GM18870 (cell line): ENCODE measurements around the gene LRRC56.
A peak's percentile ranks its signal among the peaks of the same experiment; 100 is the strongest.

ENCODE experiments used
- ATAC-seq: cut with Tn5 transposase; IDR thresholded peaks from one replicate; pipeline ENCODE4 v1.9.1; 2021; ENCODE audit warnings: moderate library complexity; ENCODE audit not compliant: unreplicated experiment

Gene LRRC56, protein sequence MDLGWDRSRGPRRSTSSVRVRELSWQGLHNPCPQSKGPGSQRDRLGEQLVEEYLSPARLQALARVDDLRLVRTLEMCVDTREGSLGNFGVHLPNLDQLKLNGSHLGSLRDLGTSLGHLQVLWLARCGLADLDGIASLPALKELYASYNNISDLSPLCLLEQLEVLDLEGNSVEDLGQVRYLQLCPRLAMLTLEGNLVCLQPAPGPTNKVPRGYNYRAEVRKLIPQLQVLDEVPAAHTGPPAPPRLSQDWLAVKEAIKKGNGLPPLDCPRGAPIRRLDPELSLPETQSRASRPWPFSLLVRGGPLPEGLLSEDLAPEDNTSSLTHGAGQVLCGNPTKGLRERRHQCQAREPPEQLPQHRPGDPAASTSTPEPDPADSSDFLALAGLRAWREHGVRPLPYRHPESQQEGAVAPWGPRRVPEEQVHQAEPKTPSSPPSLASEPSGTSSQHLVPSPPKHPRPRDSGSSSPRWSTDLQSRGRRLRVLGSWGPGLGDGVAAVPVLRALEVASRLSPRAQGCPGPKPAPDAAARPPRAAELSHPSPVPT

DNA sequence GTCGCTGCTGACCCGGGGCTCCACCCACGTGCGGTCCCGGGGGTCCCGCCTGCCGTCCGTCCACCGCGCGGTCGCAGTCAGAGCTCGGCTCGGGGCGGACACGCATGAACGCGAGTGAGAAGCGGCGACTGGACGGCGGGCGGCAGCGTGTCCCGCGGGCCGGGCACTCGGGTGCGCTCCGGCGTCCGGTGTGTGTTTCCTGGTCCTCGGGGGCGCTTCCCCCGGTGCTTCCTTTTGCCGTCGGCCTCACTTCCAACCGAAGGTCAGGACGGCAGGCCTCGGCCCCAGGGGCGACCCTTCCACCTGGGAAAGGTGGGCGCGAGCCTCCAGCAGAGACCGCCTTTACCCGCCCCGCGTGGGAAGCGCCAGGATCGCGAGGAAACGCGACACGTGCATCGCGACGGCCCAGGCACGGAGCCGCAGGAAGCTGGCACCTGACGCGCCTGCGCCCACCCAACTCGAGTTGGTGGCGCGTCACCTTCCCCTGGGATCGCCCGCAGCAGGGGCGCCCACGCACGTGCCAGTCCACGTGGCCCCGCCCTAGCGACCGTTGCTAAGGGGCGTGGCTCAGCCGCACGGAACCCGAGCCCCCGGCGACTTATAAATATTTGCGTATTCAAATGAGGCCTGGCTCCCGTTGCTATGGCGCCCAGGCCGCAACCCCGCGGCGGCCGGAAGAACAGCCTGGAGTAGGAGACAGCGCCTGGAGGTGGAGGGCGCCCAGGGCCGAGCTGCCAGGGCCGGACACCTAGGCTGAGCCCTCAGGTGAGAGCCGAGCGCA is at the start of gene LRRC56:
Gene LRRC56 (plus strand): TSS at position 687 of the 781 bp plus-strand sequence. CDS start 3,158 bp downstream, outside the sequence.
- peak; percentile 60 for ATAC-seq

DNA sequence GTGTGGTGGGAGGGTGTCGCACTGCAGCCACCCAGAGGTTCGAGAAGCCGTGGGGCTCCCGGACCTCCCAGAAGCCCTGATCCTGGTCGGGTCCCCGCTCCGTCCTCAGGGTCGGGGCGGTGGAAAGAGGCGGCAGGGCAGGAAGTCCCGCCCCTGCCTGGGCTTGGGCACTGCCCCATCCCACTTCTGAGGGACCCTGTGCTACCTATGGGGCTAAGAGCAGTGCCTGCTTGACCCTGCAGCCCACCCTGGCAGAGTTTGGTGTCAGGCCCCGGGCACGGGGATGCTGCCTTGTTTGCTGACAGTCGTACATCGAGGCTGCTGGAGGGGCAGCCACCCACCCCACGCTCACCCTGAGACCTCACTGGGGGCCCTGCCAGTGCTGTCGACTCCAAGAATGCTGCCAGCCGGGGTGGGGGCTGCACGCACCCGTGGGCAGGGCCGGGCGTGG is 49.7 kb upstream of the LRRC56 start:
- ATAC-seq = no peak

DNA sequence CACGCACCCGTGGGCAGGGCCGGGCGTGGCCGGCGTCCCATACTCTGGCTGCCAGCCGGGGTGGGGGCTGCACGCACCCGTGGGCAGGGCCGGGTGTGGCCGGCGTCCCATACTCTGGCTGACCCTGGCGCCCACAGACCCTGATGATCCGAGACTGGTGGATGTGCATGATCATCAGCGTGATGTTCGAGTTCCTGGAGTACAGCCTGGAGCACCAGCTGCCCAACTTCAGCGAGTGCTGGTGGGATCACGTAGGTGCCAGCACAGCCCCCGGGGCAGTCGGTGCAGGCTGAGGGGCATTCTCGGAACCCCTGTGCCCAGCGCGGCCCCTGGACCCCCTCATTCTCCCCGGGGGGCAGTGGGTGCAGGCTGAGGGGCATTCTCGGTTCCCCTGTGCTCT is 49.3 kb upstream of the LRRC56 start:
- no peak for ATAC-seq

DNA sequence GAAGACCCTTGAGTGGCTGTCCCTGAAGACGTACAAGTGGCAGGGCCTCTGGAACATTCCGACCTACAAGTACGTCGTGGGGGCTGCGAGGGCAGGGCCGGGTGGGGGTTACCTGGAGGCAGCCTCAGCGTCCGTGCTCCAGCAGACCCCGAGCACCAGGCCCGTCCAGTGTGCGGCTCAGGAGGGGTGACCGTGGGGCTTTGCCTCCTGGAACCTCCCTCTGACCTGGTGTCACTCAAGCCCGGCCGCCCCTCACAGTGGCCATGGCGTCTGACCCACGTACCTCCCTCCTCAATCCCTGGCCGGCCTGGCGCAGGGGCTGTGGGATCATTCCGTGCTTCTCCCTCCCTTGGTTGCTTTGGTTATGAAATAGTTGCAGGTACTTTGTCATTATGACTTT is 48.7 kb upstream of the LRRC56 start:
- ATAC-seq = no peak

DNA sequence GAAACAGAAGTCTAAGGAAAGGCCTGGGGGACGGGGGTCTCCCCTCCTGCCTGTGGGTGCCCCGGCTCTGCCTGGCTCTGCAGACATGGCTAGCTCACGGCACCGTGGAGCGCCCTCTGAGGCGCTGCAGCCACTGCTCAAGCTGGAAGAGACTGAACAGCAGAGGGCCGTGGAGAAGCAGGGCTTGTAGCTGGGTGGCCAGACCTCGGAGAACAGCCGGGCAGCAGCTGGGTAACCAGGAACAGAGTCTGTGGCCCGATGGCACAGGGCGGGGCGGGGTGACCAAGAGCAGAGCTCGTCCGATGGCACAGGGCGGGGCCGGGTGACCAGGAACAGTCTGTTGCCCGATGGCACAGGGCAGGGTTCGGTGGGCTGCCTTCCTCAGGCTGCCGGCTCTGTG is 48.3 kb upstream of the LRRC56 start:
- ATAC-seq = no peak

DNA sequence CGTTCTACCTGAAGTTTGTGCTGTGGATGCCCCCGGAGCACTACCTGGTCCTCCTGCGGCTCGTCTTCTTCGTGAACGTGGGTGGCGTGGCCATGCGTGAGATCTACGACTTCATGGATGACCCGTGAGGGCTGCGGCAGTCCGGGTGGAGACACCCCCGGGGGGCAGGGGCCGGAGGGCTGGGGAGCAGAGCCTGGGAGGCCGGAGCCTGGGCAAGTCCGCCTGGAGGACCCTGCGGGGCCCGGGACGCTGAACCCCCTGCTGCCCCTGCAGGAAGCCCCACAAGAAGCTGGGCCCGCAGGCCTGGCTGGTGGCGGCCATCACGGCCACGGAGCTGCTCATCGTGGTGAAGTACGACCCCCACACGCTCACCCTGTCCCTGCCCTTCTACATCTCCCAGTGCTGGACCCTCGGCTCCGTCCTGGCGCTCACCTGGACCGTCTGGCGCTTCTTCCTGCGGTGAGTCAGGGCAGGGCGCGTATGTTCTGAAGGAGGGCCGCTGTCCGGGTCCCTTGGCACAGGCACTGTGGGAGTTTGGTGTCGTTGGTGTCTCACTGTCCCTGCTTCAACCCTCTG is 47.6 kb upstream of the LRRC56 start:
- ATAC-seq = no peak

DNA sequence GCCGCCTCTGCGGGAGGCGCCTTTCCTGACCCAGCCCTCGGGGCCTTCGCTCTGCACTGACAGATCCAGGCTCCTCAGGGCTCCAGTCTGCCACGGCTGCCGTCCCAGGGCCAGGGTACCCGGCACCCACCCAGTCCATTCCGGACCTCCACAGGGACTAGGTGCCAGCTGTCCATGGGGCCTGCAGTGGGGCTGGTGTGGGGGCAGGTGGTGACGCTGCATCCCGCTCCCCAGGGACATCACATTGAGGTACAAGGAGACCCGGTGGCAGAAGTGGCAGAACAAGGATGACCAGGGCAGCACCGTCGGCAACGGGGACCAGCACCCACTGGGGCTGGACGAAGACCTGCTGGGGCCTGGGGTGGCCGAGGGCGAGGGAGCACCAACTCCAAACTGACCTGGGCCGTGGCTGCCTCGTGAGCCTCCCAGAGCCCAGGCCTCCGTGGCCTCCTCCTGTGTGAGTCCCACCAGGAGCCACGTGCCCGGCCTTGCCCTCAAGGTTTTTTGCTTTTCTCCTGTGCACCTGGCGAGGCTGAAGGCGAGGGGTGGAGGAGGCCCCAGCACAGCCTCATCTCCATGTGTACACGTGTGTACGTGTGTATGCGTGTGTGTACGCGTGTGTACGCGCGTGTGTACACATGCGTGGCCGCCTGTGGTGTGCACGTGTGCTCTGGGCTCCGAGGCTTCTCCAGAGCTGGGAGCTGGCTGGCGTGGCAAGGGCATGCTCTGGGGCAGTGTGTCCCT is 47.0 kb upstream of the LRRC56 start:
- no peak for ATAC-seq

DNA sequence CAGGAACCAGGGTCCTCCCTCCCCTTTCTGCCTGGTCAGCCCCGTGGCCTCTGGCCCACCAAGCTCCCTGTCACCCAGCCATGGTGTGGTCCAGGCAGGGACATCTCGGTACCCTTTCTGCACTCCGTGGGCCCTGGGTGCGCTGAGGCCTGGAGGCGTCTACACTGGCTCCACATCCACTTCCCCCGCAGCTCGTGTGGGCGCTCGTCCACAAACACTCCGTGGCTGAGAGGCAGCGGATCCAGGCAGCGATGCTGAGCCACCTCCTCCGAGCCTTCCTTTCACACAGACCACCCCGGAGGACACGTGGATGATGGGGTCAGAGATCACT is 46.4 kb upstream of the LRRC56 start:
- no peak for ATAC-seq

DNA sequence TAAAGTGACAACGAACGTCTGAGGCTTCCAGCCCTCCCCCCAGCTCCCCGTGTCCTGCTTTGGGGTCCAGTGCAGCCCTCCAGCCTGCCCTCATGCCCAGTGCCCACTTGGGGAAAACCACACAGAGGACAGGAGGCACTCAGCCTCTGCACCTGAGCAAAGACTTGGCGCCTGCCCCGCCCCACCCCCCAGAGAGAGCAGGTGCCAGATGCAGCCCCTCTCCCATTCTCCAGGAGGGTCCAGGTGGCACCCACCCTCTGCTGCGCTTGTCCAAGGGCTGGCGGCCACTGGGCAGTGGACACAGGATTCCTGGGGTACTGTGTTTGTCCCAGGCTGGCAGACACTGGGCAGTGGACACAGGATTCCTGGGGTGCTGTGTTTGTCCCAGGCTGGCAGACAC is 46.0 kb upstream of the LRRC56 start:
- no peak for ATAC-seq

DNA sequence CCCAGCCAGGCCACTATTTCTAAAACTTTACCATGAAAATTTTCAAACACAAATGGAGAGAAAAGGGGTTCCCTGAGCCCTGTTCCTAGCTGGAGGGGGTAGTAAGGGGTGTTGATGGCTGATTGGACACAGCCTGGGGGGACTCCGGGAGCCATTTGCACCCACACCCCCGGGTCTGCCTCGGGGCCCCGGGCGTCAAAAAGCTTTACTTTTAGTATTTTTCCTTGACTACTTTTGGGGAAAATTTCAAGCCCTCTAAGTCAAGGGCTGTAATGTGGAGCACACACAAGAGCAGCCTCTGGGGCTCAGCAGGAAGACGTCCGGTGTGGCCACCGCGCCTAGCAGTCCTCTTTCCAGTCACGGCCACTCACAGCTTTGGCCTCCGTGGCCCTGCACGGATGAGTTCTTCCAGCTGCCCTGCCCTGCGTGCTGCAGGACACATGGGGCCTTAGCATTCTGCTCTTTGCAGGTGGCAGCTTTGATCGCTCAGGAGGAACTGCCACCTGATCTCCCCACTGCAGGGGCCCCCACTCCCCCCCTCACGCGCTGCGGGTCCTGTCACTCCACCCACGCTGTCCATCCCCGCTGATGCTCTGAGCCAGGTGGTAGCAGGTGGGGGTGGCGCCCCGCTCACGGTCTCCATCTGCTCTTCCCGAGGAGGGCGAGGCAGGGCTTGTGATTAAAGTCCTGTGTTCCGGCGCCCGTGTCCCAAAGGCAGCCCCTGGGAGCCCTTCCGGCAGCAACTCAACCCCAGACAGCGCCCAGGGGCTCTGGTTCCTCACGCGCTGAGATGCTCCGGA is 44.7 kb upstream of the LRRC56 start:
- no peak for ATAC-seq

DNA sequence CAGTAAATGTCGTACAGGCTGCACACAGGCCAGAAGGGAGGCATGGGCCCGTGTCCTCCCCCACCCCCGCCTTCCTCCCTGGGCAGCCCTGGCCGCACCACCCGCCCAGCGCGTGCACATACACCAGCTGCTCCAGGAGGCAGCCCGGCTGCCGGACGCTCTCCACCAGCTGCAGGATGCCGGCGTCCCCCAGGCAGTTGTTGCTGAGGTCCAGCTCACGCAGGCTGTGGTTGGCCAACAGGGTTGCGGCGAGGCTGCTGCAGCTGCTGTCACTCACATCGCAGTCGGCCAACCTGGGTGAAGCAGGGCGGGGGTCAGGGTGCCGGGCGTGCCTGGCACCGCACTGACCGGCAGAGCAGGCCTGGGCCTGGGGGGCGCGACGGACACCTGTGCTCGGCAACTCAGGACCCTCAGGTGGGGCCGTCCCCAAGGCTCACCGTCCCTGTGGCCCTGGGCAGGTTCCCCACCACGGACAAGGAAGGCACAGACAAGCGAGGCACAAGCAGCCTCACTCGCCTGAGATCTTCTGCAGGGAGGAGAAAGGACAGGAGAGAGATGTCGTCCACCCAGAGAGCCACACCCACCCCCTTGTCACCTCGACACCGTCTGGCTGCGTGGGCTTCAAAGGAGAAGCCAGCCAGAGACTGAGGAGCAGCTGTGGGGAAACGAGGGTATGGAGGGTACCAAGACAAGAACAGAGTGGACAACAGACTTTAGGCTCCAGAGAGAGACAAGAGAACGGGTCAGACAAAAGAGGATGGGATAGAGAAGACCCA is 42.4 kb upstream of the LRRC56 start:
- no peak for ATAC-seq

DNA sequence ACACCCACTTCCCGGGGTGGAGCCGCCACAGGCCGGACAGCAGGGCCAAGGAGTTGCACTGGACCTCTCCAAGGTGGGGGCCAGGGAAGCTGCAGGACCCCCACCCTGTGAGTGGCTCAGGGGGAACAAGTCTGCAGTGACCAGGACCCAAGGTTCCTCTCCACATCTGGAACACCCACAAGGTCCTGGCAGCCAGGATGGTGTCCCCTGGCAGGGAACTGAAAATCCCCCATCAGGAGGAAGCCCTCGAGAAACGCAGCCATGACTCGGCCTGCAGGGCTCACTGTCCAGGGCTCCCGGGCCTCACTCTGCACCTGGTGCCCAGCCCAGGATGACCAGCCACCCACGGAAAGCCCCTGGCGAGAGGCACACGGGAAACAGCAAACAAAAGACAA is 41.8 kb upstream of the LRRC56 start:
- ATAC-seq = no peak

DNA sequence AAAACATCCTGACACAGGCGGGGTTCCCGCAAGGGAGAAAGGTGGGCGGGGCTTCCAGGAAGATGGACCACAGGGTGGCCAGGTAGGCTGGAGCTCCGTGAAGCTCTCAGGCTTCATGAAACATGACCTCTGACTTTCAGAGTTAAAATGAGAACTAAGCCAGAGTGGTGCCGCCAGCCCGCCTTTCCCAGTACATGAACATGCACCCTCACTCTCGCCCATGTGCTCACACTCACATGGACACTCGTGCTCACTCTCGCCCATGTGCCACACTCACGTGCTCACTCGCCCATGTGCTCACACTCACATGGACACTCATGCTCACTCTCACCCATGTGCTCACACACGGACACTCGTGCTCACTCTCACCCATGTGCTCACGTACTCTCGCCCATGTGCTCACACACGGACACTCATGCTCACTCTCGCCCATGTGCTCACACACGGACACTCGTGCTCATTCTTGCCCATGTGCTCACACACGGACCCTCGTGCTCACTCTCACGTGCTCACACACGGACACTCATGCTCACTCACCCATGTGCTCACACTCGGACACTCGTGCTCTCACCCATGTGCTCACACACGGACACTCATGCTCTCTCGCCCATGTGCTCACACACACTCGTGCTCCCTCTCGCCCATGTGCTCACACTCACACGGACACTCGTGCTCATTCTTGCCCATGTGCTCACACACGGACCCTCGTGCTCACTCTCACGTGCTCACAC is 40.3 kb upstream of the LRRC56 start:
- ATAC-seq = no peak

DNA sequence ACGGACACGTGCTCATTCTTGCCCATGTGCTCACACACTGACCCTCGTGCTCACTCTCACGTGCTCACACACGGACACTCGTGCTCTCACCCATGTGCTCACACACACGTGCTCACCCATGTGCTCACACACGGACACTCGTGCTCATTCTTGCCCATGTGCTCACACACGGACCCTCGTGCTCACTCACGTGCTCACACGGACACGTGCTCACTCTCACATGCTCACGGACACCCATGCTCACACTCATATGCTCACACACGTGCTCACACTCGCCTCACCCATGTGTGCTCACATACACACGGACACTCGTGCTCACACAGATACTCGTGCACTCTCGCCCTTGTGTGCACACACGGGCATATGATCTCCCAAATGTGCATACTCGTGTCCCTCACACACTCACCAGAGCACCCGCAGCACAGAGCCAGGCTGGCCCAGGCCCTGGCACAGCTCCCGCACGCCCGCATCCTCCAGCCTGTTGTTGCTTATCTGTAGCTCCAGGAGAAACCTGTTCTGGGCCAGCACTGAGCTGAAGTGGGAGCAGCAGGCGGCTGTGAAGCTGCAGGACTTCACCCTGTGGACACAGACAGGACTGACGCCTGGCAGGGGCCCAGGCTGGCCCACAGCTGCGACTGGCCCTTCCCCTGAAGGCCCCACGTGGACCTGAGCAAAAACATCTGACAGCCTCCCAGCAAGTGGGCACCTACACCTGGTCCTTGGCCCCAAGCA is 39.6 kb upstream of the LRRC56 start:
- ATAC-seq = no peak

DNA sequence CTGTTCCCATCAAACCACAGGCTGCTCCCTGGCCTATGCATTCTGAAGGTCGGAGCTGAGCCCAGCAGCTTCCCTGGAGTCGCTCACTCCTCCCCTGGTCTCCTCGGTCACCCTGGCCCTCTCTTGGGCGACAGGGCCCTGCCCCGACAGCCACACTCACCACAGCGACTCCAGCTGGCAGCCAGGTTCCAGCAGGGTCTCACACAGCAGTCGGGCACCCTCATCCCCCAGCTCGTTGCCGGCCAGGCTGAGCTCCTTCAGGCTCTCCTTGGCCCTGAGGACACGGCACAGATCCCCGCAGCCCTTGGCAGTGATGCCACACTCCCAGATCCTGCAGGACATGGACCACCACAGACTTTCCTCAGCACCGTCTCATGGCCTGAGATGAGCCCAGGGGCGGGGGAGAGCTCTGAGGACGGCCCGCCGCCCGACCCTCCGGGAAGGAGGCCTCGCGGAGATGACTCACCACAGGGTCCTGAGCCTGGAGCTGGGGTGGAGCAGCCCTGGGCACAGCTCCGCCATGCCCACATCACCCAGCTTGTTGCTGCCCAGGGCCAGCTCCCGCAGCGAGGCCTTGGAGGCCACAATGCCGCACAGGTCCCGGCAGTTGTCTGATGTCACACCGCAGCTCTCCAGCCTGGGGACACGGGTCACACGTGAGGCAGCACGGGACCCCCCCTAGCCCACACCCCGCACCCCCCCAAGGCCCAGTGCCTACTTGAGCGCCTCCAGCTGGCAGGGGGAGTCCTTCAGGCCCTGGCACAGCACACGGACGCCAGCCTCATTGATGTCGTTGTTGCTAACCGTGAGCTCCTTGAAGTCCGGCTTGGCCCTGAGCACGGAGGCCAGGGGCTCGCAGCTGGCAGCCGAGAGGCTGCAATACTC is 38.8 kb upstream of the LRRC56 start:
- ATAC-seq = no peak

DNA sequence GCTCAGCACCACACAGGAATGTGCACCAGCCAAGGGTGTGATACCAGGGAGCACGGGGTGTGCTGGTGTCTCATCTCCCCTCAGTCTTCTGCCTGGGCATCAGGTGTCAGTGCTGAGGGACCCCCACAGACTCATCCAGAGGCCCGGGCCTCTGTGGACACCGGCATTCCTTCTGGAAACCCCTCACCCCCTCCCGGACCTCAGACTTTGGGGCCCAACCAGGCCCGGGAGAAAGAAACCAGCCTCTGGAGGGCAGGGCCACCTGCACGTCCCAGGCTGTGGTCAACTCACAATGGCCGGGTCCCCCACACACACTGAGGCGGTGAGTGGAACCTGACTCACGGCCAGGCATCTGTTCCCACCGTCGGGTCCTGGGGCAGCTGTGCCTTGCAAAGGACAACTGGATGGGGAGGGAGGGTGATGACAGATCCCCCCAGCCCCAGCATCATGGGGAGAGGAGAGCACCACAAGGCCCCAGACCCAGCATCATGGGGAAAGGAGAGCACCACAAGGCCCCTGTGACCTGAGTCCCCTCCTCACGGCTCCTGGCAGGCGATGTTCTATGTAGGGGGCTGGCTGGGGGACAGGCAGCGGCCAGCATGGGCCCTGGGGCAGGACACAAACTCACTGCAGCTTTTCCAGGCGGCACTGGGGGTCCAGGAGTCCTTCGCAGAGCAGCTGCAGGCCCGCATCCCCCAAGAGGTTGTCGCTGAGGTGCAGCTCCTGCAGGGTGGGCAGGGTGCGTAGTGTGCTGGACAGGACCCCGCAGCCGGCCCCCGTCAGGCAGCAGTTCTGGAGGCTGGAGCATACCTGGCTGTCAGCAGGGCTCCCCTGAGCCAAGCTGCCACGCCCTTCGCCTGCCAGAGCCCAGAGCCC is 37.9 kb upstream of the LRRC56 start:
- ATAC-seq = no peak
